ENCODE measurements around the gene PLBD1.

Gene PLBD1

GRCh38 chr12:14578646-14579045, 11.0 kb upstream of the PLBD1 start:
- no peak overlapping the region for H3K27ac Mint-ChIP-seq
- H3K4me3 Mint-ChIP-seq: no peak overlapping the region
- H3K4me1 Mint-ChIP-seq: peaks cover 27% of the 10 kb centered on the region
- H3K9me3 Mint-ChIP-seq: peaks cover 3% of the 10 kb centered on the region
- H3K27me3 Mint-ChIP-seq: no peaks in the 10 kb centered on the region
- ATAC-seq: peak; percentile 71
- no peaks in the 10 kb centered on the region for H3K36me3 Mint-ChIP-seq

GRCh38 chr12:14577344-14577743, 9.7 kb upstream of the PLBD1 start:
- ATAC-seq: peak; percentile 36
- no peak overlapping the region for H3K4me3 Mint-ChIP-seq
- no peak overlapping the region for H3K27ac Mint-ChIP-seq
- H3K4me1 Mint-ChIP-seq: peaks cover 27% of the 10 kb centered on the region
- no peaks in the 10 kb centered on the region for H3K36me3 Mint-ChIP-seq
- peaks cover 3% of the 10 kb centered on the region for H3K9me3 Mint-ChIP-seq
- H3K27me3 Mint-ChIP-seq: no peaks in the 10 kb centered on the region

DNA sequence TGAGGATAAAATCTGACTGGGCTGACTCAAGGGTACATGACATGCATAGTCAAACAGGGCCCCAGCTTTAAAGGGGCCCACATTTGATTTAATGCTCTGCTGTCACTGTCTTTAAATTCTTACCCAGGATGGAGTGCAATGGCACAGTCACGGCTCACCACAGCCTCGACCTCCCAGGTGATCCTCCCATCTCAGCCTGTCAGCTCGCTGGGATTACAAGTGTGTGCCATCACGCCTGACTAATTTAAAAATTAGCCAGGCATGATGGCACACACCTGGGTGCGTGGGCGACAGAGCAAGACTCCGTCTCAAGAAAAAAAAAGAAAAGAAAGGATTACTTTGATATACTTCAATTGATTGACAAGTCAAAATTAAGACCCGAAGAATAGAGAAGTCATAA, 9.2 kb upstream of the PLBD1 start:
- no peak for ATAC-seq
- no peak overlapping the region for H3K27ac Mint-ChIP-seq
- H3K4me3 Mint-ChIP-seq: no peak overlapping the region
- no peaks in the 10 kb centered on the region for H3K27me3 Mint-ChIP-seq
- H3K9me3 Mint-ChIP-seq: peaks cover 3% of the 10 kb centered on the region
- H3K4me1 Mint-ChIP-seq: peaks cover 27% of the 10 kb centered on the region
- no peaks in the 10 kb centered on the region for H3K36me3 Mint-ChIP-seq

DNA sequence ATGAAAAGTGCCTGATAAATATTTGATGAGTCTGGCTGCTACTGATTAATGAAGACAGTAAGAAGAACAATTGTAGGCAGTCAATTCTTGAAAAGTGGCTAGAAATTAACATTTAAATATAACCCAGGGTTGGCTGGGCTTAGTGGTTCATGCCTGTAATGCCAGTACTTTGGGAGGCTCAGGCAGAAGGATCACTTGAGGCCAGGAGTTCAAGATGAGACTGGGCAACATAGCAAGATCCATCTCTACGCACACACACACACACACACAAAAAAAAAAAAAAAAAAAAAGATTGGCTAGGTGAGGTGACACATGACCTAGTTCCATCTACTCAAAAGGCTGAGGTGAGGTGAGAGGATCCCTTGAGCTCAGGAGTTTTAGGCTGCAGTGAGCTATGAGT, 7.9 kb upstream of the PLBD1 start:
- Mint-ChIP-seq H3K4me1 (peaks cover 27% of the 10 kb centered on the region), H3K27me3 (no peaks in the 10 kb centered on the region), H3K9me3 (peaks cover 3% of the 10 kb centered on the region), H3K4me3 (no peak overlapping the region), H3K27ac (no peak overlapping the region), H3K36me3 (no peaks in the 10 kb centered on the region)
- ATAC-seq: no peak

- Mint-ChIP-seq H3K36me3 (no peaks in the 10 kb centered on the region), H3K9me3 (no peaks in the 10 kb centered on the region), H3K27me3 (peaks cover 8% of the 10 kb centered on the region), H3K4me3 (no peak overlapping the region), H3K4me1 (peaks cover 20% of the 10 kb centered on the region), H3K27ac (no peak overlapping the region)
- ATAC-seq: no peak
Measured at GRCh38 chr12:14573118-14573517, 5.4 kb upstream of the PLBD1 start.

DNA sequence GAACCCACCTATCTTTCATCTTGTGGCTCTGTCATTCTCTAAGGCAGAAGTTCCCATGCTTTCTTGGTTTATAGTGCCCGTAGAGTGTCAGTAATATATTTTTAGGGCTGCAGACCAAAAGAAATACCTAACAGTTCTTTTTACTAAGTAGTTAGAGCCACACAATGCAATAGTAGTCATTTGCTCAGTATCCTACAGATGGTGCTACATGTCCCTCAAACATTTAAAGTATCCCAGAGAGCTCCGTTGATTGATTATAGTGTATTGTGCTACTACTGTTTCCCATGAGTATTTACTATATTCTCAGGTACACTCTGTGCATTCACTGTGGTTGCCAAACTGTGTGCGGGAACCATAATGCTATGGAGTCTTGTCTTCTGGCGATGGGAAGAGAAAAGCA, 4.7 kb upstream of the PLBD1 start:
- Mint-ChIP-seq H3K4me1 (peaks cover 19% of the 10 kb centered on the region), H3K36me3 (no peaks in the 10 kb centered on the region), H3K27me3 (peaks cover 11% of the 10 kb centered on the region), H3K4me3 (no peak overlapping the region), H3K27ac (no peak overlapping the region), H3K9me3 (no peaks in the 10 kb centered on the region)
- no peak for ATAC-seq

DNA sequence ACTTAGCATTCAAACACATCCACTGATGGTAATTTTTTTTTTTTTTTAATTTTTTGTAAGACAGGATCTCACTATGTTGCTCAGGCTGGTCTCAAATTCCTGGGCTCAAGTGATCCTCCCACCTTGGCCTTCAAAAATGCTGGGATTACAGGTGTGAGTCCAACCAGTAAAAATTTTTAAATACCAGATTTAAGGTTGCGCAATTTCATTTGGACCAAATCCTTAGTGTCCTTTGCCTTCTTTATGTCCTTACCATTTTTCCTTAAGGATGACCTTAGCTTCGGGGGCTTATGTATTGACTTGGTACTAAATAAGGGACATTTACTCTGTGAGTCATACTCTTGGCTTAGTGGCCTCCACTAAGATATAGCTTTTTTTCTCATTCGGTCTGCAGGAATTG, 4.1 kb upstream of the PLBD1 start:
- Mint-ChIP-seq H3K9me3 (no peaks in the 10 kb centered on the region), H3K4me1 (peaks cover 14% of the 10 kb centered on the region), H3K27me3 (peaks cover 11% of the 10 kb centered on the region), H3K4me3 (no peak overlapping the region), H3K27ac (no peak overlapping the region), H3K36me3 (no peaks in the 10 kb centered on the region)
- no peak for ATAC-seq

DNA sequence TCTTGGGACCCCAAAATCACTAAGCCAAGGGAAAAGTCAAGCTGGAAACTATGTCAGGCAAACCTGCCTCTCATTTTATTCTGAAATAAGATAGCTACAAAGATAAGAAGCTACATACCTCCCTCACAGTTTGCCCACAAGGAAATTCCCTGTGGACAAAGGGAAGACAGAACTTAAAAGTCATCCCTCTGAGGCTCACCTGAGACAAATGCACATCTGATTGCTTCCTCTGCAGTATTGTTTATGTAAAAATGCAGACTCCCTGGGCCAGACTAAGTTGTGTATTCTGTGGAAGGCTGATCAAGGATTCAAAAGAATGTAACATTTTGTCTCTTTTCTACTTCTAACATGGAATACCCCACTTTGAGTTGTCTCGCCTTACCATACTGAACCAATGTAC, 2.5 kb upstream of the PLBD1 start:
- Mint-ChIP-seq H3K36me3 (no peaks in the 10 kb centered on the region), H3K4me1 (peaks cover 6% of the 10 kb centered on the region), H3K4me3 (no peak overlapping the region), H3K9me3 (no peaks in the 10 kb centered on the region), H3K27me3 (peaks cover 11% of the 10 kb centered on the region), H3K27ac (no peak overlapping the region)
- ATAC-seq: no peak

DNA sequence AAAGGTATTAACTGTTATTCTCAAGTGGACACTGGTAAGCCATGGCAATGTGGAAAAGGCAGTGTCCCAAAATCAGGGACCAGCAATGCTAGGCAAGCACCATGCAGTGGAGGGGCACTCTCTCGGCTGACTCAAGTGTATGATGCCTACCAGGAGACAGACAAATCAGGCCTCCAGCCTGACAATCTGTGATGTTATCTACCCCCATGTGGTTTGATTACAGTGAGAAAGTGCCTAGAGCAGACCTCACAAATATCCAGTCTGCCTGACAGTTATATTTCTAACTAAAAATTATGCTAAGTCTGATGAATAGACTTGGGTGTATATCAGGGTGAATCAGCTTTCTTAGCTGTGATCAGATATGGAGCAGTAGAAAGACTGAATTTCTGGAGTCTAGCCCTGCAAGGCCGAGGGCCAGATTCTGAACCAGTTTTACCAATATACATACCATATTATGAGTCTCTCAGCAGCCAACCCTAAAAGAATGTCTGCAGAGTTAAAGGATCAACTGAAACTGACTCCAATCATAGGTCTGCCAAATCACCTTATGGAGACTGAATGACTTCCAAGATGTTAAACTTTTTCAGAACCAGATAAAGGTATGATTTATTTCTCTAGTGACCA, 3.2 kb downstream of the PLBD1 start:
- H3K27me3 Mint-ChIP-seq: peaks cover 11% of the 10 kb centered on the region
- no peaks in the 10 kb centered on the region for H3K9me3 Mint-ChIP-seq
- H3K4me1 Mint-ChIP-seq: peaks cover 12% of the 10 kb centered on the region
- no peak overlapping the region for H3K4me3 Mint-ChIP-seq
- no peak overlapping the region for H3K27ac Mint-ChIP-seq
- ATAC-seq: no peak
- no peaks in the 10 kb centered on the region for H3K36me3 Mint-ChIP-seq

DNA sequence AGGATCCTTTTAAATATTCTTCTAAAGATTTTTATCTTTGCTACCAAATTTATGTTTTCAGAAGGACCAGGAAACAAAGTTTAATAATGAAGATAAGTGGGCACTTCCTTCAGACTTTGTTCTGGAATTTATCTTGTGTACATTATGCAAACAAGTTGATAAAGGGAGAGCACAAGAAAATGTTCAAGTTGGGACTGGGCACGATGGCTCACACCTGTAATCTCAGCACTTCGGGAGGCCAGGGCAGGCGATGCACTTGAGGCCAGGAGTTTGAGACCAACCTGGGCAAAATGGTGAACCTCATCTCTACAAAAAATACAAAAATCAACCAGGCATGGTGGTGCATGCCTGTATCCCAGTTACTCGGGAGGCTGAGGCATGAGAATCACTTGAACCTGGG, 4.6 kb downstream of the PLBD1 start:
- Mint-ChIP-seq H3K27ac (no peak overlapping the region), H3K4me1 (peaks cover 18% of the 10 kb centered on the region), H3K36me3 (no peaks in the 10 kb centered on the region), H3K9me3 (no peaks in the 10 kb centered on the region), H3K4me3 (no peak overlapping the region), H3K27me3 (peaks cover 2% of the 10 kb centered on the region)
- no peak for ATAC-seq

DNA sequence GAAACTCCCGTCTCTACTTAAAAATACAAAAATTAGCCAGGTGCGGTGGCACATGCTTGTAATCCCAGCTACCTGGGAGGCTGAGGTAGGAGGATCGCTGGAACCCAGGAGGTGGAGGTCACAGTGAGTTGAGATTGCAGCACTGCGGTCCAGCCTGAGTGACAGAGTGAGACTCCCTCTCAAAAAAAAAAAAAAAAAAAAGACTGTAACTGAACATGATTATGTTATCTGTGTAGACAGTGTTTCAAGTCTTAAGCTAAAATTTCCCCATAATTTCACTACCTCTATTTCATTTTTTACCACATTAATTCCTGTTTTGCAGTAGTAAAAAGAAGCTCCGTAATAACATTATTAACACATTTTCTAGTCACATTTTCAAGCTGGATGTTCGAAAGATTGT, 5.4 kb downstream of the PLBD1 start:
- no peak for ATAC-seq
- H3K4me1 Mint-ChIP-seq: peaks cover 19% of the 10 kb centered on the region
- no peak overlapping the region for H3K4me3 Mint-ChIP-seq
- H3K9me3 Mint-ChIP-seq: peaks cover 3% of the 10 kb centered on the region
- no peaks in the 10 kb centered on the region for H3K27me3 Mint-ChIP-seq
- H3K27ac Mint-ChIP-seq: no peak overlapping the region
- no peaks in the 10 kb centered on the region for H3K36me3 Mint-ChIP-seq

GRCh38 chr12:14561677-14562238, 5.9 kb downstream of the PLBD1 start:
- H3K27ac Mint-ChIP-seq: no peak overlapping the region
- no peak for ATAC-seq
- no peaks in the 10 kb centered on the region for H3K27me3 Mint-ChIP-seq
- H3K4me1 Mint-ChIP-seq: peaks cover 19% of the 10 kb centered on the region
- no peak overlapping the region for H3K4me3 Mint-ChIP-seq
- H3K36me3 Mint-ChIP-seq: no peaks in the 10 kb centered on the region
- peaks cover 4% of the 10 kb centered on the region for H3K9me3 Mint-ChIP-seq

GRCh38 chr12:14560904-14561574, 6.6 kb downstream of the PLBD1 start:
- no peak overlapping the region for H3K27ac Mint-ChIP-seq
- H3K36me3 Mint-ChIP-seq: no peaks in the 10 kb centered on the region
- H3K4me3 Mint-ChIP-seq: no peak overlapping the region
- H3K4me1 Mint-ChIP-seq: peaks cover 19% of the 10 kb centered on the region
- ATAC-seq: no peak
- H3K9me3 Mint-ChIP-seq: peaks cover 4% of the 10 kb centered on the region
- no peaks in the 10 kb centered on the region for H3K27me3 Mint-ChIP-seq

DNA sequence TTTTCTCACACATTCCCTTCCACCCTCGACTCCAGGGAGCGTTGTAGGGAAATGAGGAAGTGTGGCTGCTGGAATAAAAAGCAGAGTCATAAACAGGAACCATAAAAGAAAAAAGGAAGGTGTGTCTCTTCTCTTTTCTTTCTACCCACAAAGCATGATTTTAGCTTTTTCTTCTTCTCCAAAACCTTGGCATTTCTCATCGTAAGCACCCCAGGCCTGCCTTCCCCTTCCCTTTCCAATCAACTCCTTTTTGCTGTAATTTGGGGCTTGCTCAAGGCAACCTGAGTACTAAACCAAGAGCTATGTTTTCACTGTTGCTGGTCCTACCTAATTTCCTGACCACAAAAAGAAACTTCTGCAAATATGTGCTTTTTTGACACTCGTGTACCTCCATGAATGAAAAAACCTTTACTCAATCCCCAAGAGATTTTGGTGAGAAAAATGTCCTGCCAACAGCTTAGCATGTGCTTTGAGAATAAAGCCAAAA, 9.2 kb downstream of the PLBD1 start:
- Mint-ChIP-seq H3K4me1 (peaks cover 19% of the 10 kb centered on the region), H3K27ac (peak overlapping the region; percentile 43), H3K4me3 (peak overlapping the region; percentile 18), H3K36me3 (no peaks in the 10 kb centered on the region), H3K9me3 (peaks cover 4% of the 10 kb centered on the region), H3K27me3 (no peaks in the 10 kb centered on the region)
- peak; percentile 62 for ATAC-seq

- Mint-ChIP-seq H3K4me3 (no peak overlapping the region), H3K27me3 (no peaks in the 10 kb centered on the region), H3K4me1 (peaks cover 19% of the 10 kb centered on the region), H3K9me3 (peaks cover 4% of the 10 kb centered on the region), H3K27ac (peak overlapping the region; percentile 43), H3K36me3 (no peaks in the 10 kb centered on the region)
- ATAC-seq: no peak
Measured at GRCh38 chr12:14557966-14558365, 9.7 kb downstream of the PLBD1 start.

All from stimulated activated memory B cell treated with anti-CD40 and anti-IgM and Interleukin-4, amounts not matched to agents 10 μg/mL and 1 μg/mL and 100 μg/mL, for 72 hours (primary cell).